NCI-H460 (cell line): ENCODE data around the gene RTL9. TPM values are rescaled to one million over a fixed set of nuclear protein-coding genes. Genes with fewer than 3 reads are reported as not detected.
"Not testable (repeated sequence)": the region's sequence is repeated elsewhere in the genome, so short reads cannot be mapped to it uniquely, and the experiment has no call there.

ENCODE experiments used
- DNase-seq: peaks from one replicate; pipeline ENCODE4 v3.0.0-alpha.2; 2016; ENCODE audit warnings: low read depth; ENCODE audit errors: extremely low read depth
- small RNA-seq, 2 experiments: library from RNA; depleted of rRNA; stranded (forward); fragments of <200 nt; gene quantifications; one replicate each; pipeline ENCODE3, GENCODE V24; 2014
- total RNA-seq: library from RNA; depleted of rRNA; stranded (reverse); fragments of >200 nt; shearing (Covaris generic); gene quantifications from 2 replicates; pipeline ENCODE4 v1.2.3, GENCODE V29; 2014; rRNA removed

Gene RTL9
- total RNA-seq, 1 experiment from 2014 or later, result 0.02 TPM

DNA sequence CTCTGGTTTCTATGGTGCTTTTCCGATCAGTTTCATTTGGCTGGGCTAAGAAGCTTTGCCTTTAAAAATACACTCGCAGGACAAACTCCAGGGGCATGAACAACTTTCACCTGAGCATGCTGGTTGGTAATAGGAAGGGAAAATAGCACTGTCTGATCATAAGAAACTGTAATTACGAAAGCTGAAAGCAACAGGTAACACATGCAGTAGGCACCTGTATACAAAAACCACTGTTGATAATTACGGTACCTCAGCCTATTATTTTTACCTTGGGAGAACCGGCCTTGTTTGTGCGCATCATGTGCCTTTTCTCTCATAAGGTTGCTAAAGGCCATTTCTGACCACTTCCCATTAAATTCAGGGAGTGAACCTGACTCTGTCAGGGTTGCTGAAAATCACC lies 45.7 kb downstream of the RTL9 start:
- no peak for DNase-seq

DNA sequence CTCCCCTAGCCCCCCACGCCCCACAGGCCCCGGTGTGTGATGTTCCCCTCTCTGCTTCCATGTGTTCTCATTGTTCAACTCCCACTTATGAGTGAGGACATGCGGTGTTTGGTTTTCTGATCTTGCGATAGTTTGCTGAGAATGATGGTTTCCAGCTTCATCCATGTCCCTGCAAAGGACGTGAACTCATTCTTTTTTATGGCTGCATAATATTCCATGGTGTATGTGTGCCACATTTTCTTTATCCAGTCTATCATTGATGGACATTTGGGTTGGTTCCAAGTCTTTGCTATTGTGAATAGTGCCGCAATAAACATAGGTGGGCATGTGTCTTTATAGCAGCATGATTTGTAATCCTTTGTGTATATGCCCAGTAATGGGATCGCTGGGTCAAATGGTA lies 47.6 kb downstream of the RTL9 start:
- not testable (repeated sequence) for DNase-seq

DNA sequence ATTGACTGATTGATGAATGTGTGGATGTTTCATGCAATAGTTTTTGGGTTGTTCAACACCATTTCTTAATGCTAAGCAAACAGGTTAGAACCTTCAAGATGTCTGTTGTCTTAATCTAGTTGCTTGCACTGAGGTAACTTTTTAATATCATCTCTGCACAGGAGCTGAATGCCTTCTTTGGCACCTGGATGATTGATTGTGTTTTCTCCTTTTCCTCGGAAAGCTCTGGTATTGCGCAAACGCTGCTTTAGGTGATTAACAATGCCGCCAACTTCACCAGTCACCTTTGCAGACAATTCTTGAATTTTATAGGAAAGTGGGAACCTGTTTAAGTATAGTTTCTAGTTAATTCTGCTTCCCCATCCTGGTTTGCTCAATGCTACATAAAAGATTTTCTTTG lies 48.2 kb downstream of the RTL9 start:
- DNase-seq, result no peak

DNA sequence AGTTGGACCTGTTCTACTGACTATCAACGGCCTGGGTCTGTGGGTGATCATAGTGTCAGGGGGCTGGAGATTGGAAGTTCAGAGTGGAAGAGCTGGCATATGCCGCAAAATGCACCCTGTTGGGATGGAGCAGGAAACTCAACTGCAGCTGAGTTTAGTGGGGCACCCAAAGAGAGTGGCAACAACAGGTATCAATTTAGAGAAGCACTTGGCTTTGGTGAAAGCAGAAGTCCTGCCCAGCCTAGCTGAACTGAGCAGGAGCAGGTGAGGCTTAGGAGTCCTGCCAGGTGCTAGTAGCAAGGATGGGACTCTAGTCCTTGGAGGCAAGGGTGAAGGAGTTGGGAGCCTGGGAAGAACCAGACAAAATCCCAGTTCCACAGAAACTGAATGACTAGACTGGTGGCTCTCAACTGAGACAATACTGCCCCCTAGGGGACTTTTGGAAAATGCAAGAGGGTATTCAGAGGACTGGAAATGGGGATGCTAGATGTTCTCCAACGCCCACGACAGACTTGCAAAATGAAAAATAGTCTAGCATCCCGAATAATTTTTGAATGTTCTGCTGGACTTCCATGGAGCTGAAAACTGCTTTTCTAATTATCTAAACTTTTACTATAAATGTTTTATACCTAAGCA lies 49.4 kb downstream of the RTL9 start:
- peak; percentile 76 for DNase-seq

Small RNAs within 50 kb of the gene (small RNA-seq; reads per million reads assigned to genes)
- gene GNG5P2, result 0 reads per million in 2 experiments

Other genes starting within 250 kb of the RTL9 start
- 26.5 and 30.0 TPM in 2 replicates for gene AMMECR1, start 40.8 kb upstream of the RTL9 start, total RNA-seq